Naive thymus-derived CD4-positive, alpha-beta T cell (primary cell): Measurements from ENCODE around the gene ZNF44. TPM values are rescaled to one million over a fixed set of nuclear protein-coding genes. Genes with fewer than 3 reads are reported as not detected.
A peak's percentile ranks its signal among the peaks of the same experiment; 100 is the strongest.

Experiments used
- ATAC-seq: fragments of 150-1000 bp; cut with Tn5 transposase; 2 replicates; pipeline ENCODE4 v1.10.0; 2021; ENCODE audit warnings: mild to moderate bottlenecking, moderate library complexity
- CTCF ChIA-PET: fragments of 350-600 bp; sonication (Branson Sonifier 250); formaldehyde crosslinking; loops from one replicate; lab custom pipeline; 2021; ENCODE audit warnings: antibody characterized with exemption; lab: Charles Lee
- POLR2A ChIA-PET: fragments of 350-600 bp; sonication (Branson Sonifier 250); formaldehyde crosslinking; loops from one replicate; lab custom pipeline; 2021; ENCODE audit warnings: antibody characterized with exemption, inconsistent platforms; lab: Charles Lee
- DNase-seq, 9 donors: peaks; one replicate each; pipeline versions ENCODE4 v3.0.0 to v3.0.0-alpha.2; 2020 to 2022; ENCODE audit warnings: mixed read lengths in 1 of 9
- H3K27ac ChIP-seq: one replicate; pipeline ENCODE4 v1.7.0; 2013; ENCODE audit warnings: mild to moderate bottlenecking, low read depth, low read length, moderate library complexity
- H3K27me3 ChIP-seq, 2 donors: one replicate each; pipeline ENCODE4 v1.7.0; 2013; ENCODE audit warnings: low read length in 2 of 2, mild to moderate bottlenecking in 2 of 2, moderate library complexity in 2 of 2; ENCODE audit not compliant: control insufficient read depth in 2 of 2, insufficient read depth in 2 of 2
- H3K36me3 ChIP-seq, 3 experiments: 1 replicate in 2 of 3; 2 replicates in 1 of 3; pipeline ENCODE4 v1.7.0; 2013; ENCODE audit warnings: low read length in 3 of 3, mild to moderate bottlenecking in 3 of 3, moderate library complexity in 1 of 3; ENCODE audit not compliant: insufficient read depth in 3 of 3, control insufficient read depth in 2 of 3
- H3K4me1 ChIP-seq, 2 donors: one replicate each; pipeline ENCODE4 v1.7.0; 2013; ENCODE audit warnings: low read length in 2 of 2, mild to moderate bottlenecking in 2 of 2, moderate library complexity in 1 of 2; ENCODE audit not compliant: control insufficient read depth in 2 of 2, insufficient read depth in 2 of 2
- H3K4me3 ChIP-seq: 2 replicates; pipeline ENCODE4 v1.7.0; 2013; ENCODE audit warnings: mild to moderate bottlenecking, low read length
- H3K9me3 ChIP-seq, 3 experiments: 1 replicate in 2 of 3; 2 replicates in 1 of 3; pipeline ENCODE4 v1.7.0; 2013; ENCODE audit warnings: low read length in 3 of 3; ENCODE audit not compliant: control insufficient read depth in 2 of 3
- H3K27ac Mint-ChIP-seq, 9 donors: one replicate each; pipeline ENCODE4 v1.8.0; 2020 to 2022; ENCODE audit warnings: mixed read lengths in 9 of 9, mild to moderate bottlenecking in 8 of 9, moderate library complexity in 5 of 9, inconsistent platforms in 2 of 9
- H3K27me3 Mint-ChIP-seq, 5 donors: one replicate each; pipeline ENCODE4 v1.8.0; 2021 to 2022; ENCODE audit warnings: mixed read lengths in 5 of 5, mild to moderate bottlenecking in 1 of 5
- H3K36me3 Mint-ChIP-seq, 5 donors: one replicate each; pipeline ENCODE4 v1.8.0; 2020 to 2022; ENCODE audit warnings: mixed read lengths in 5 of 5, mild to moderate bottlenecking in 3 of 5, inconsistent platforms in 1 of 5
- H3K4me1 Mint-ChIP-seq, 7 donors: one replicate each; pipeline ENCODE4 v1.8.0; 2020 to 2022; ENCODE audit warnings: mixed read lengths in 7 of 7, mild to moderate bottlenecking in 3 of 7, inconsistent platforms in 1 of 7
- H3K4me3 Mint-ChIP-seq, 10 donors: one replicate each; pipeline ENCODE4 v1.8.0; 2020 to 2022; ENCODE audit warnings: mild to moderate bottlenecking in 10 of 10, mixed read lengths in 10 of 10, moderate library complexity in 6 of 10, inconsistent platforms in 2 of 10
- H3K9me3 Mint-ChIP-seq, 11 donors: one replicate each; pipeline ENCODE4 v1.8.0; 2020 to 2022; ENCODE audit warnings: mixed read lengths in 11 of 11, mild to moderate bottlenecking in 4 of 11, inconsistent platforms in 1 of 11, moderate library complexity in 1 of 11
- intact Hi-C, 2 donors: fragments of 100-400 bp; cut with micrococcal nuclease; formaldehyde crosslinking; loops; one replicate each; pipeline ENCODE4 v1.15.1; 2023
- polyA plus RNA-seq, 2 donors: library from polyadenylated mRNA; unstranded; fragments of 300-500 nt; fragmentation: Illumina TruSeq; gene quantifications; one replicate each; pipeline ENCODE4 v1.2.3, GENCODE V29; 2021
- total RNA-seq, 6 experiments: library from RNA in 5 of 6; stranded (reverse) in 5 of 6; gene quantifications; 1 replicate in 5 of 6; 2 replicates in 1 of 6; pipeline ENCODE4 v1.2.3 and lab custom pipeline; 2021 to 2026

ZNF44 gene
- total and polyA plus RNA-seq, 7 experiments from 2014 or later = 16.3 to 67.4 (median 31.3) TPM

DNA sequence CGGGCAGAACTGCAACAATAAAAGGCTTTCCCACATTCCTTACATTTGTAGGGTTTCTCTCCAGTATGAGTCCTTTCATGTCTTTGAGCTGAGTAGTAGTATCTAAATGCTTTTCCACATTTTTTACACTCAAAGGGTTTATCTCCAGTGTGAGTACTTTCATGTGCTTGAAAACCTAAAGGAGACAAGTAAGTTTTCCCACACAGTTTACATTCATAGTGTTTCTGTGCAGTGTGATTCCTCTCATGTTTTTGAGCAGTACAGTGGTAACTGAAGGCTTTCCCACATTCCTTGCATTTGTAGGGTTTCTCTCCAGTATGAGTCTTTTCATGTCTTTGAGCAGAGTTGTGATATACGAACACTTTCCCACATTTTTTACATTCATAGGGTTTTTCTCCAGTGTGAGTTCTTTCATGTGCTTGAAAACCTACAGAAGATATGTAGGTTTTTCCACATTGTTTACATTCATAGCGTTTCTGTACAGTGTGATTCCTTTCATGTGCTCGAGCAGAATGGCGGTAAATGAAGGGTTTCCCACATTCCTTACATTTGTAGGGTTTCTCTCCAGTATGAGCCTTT, 47.0 kb downstream of the ZNF44 start:
- ChIA-PET POLR2A (no interaction called here), CTCF (no interaction called here)
- H3K4me3 ChIP-seq = peak overlapping the region; percentile 1
- no peak for ATAC-seq
- no peaks in the 10 kb centered on the region for H3K27me3 ChIP-seq
- peaks cover 3 to 95% (median 59%) of the 10 kb centered on the region in 11 donors for H3K9me3 Mint-ChIP-seq
- intact Hi-C loops = no loop called here
- peaks cover 23 to 72% (median 68%) of the 10 kb centered on the region in 5 donors for H3K36me3 Mint-ChIP-seq
- peaks cover 0 to 51% (median 19%) of the 10 kb centered on the region in 3 experiments for H3K9me3 ChIP-seq
- no peaks in the 10 kb centered on the region for H3K4me1 ChIP-seq
- H3K4me1 Mint-ChIP-seq = no peaks in the 10 kb centered on the region
- H3K27ac ChIP-seq = no peak overlapping the region
- no peaks in the 10 kb centered on the region for H3K27me3 Mint-ChIP-seq
- H3K36me3 ChIP-seq = peaks cover 0 to 29% (median 10%) of the 10 kb centered on the region in 3 experiments
- peak overlapping the region in 1 of 10 donors; percentile 39 for H3K4me3 Mint-ChIP-seq
- no peak overlapping the region for H3K27ac Mint-ChIP-seq
- DNase-seq = no peak

DNA sequence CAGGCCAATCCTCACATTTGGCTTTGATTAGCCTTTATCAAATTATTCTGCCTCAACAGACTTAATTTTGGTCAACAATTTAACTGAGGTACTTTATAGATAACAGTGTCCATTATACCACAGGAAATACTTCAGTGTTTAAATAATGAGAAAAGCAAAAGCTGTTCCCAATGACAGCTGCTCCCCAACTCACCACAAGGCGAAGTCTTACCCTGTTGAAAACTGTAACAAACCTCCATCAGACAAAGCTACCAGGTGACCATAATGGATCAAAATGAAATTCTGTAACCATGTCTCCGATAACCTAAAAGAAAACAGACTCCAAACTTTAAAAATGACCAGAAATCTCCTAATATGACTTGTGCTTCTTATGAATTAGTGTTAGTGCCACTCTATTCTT, 50.3 kb downstream of the ZNF44 start:
- H3K4me1 Mint-ChIP-seq = peaks cover 0 to 5% (median 0%) of the 10 kb centered on the region in 7 donors
- no peak overlapping the region for H3K27ac Mint-ChIP-seq
- ChIA-PET POLR2A (no interaction called here), CTCF (interaction anchor here (0.5 kb wide), 1 partner anchor 482 kb away, joined by 3 read pairs; no protein-coding TSS in a partner anchor)
- ATAC-seq = no peak
- H3K4me3 Mint-ChIP-seq = no peak overlapping the region
- H3K4me3 ChIP-seq = no peak overlapping the region
- H3K27ac ChIP-seq = no peak overlapping the region
- intact Hi-C loops = loop anchor here in 1 of 2 donors (5.0 kb wide), 1 partner anchor 43 kb away; no protein-coding TSS in a partner anchor
- DNase-seq = no peak
- no peaks in the 10 kb centered on the region for H3K27me3 ChIP-seq
- H3K36me3 ChIP-seq = peaks cover 0 to 29% (median 6%) of the 10 kb centered on the region in 3 experiments
- H3K36me3 Mint-ChIP-seq = peaks cover 17 to 69% (median 66%) of the 10 kb centered on the region in 5 donors
- H3K9me3 Mint-ChIP-seq = peaks cover 6 to 81% (median 51%) of the 10 kb centered on the region in 11 donors
- no peaks in the 10 kb centered on the region for H3K4me1 ChIP-seq
- no peaks in the 10 kb centered on the region for H3K27me3 Mint-ChIP-seq
- H3K9me3 ChIP-seq = peaks cover 0 to 47% (median 19%) of the 10 kb centered on the region in 3 experiments

DNA sequence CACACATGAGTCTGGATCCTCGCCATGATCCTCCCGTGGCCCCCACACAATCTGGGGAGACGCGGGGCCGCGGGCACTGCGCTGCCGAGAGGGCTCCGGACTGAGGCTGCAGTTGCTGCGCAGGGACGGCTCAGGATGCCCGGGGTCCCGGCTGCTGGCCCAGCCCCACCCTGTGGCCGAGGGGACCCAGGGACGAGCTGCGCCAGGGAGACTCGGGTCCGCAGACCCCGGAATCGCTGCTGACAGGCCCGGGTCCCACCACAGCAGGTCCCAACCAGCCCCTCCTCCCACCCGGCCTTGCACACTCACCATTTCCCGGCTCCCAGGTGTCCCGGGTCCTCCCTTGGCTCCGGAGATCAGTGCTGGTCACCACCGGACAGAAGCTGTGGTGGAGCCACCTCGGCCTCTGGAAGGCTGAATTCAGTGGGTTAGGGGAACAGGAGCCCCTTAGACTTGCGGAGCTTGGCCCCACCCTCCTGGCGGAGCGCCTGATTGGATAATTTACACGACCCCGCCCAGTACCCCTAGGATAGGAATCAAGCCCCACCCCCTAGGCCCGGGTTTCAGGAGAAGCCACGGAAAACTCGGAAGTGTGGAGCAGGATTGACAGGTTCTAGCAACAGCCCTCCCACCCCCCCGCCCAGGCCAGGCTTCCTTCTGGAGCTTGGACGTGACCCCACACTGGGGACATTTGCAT, 57.4 kb downstream of the ZNF44 start:
- H3K27me3 Mint-ChIP-seq = no peaks in the 10 kb centered on the region

DNA sequence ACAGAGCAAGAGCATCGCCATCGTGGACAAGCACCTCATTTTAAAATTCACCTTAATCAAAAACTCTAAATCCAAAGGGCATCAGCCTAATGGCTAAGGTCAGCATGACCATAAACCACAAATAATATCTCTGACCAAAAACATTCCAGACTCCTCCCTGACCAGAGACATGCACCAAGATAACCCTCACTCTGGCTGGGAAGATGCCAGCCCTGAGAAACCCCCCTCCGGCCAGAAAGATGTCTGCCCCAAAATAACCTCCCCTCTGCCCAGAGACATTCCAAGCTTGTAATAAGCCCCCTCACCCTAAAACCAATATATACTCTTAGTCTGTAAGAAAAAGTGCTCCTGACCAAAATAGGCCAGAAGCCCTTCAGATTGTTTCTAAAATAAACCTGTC, 61.7 kb downstream of the ZNF44 start:
- ATAC-seq = no peak
- POLR2A ChIA-PET = no interaction called here

More for the DNA sequence above, 57.4 kb downstream of the ZNF44 start:
- Mint-ChIP-seq H3K9me3 (peaks cover 8 to 53% (median 19%) of the 10 kb centered on the region in 11 donors), H3K36me3 (peaks cover 8 to 66% (median 48%) of the 10 kb centered on the region in 5 donors), H3K4me1 (peaks cover 0 to 12% (median 0%) of the 10 kb centered on the region in 7 donors), H3K4me3 (no peak overlapping the region), H3K27ac (no peak overlapping the region)
- Histone ChIP-seq H3K9me3 (peaks cover 0 to 7% (median 0%) of the 10 kb centered on the region in 3 experiments), H3K27me3 (no peaks in the 10 kb centered on the region), H3K36me3 (peaks cover 0 to 18% (median 0%) of the 10 kb centered on the region in 3 experiments), H3K27ac (no peak overlapping the region), H3K4me3 (no peak overlapping the region), H3K4me1 (no peaks in the 10 kb centered on the region)
- ChIA-PET POLR2A (no interaction called here), CTCF (no interaction called here)
- ATAC-seq (no peak), DNase-seq (no peak)
- intact Hi-C loops = no loop called here

DNA sequence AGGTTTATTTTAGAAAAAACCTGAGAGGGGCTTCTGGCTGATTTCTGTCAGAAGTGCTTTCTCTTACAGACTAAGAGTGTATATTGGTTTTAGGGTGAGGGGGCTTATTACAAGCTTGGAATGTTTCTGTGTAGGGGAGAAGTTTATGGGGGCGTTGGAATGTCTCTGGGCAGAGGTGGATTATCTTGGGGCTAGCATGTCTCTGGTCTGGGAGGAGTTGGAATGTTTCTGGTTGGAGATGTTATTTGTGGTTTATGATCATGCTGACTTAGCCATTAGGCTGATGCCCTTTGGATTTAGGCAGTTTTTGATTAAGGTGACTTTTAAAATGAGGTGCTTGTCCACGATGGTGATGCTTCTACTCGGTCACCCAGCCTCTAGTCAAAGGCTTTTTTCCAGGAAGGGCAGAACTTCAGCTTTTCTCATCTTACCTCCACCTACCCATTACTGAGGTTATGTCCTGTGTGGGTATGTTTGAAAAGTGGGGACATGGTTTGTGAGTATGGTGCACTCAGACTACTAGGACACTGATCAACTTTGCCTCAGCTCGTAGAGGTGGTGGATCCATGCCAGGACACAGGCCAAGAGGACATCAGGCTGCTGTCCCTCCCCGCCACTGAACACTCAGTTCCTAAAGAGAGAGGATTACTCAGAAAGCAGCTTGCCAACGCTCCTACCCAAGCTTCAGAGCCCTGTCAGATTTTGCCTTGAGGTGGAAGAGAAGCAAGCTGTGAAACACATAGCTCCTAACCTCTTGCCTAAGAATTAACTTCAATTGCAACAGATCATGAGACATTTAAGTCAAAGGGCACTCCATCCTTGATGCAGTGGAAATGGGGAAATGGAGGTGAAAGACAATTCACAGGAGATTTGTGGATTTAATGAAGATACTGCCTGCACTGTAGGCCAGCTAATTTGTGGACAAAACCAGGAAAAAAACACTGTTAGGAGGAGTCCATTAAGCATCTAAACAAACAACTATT, 63.6 kb downstream of the ZNF44 start:
- Histone ChIP-seq H3K27ac (no peak overlapping the region), H3K36me3 (peaks cover 0 to 21% (median 0%) of the 10 kb centered on the region in 3 experiments), H3K27me3 (no peaks in the 10 kb centered on the region), H3K4me1 (no peaks in the 10 kb centered on the region), H3K9me3 (peaks cover 0 to 4% (median 0%) of the 10 kb centered on the region in 3 experiments), H3K4me3 (no peak overlapping the region)
- Mint-ChIP-seq H3K27ac (peak overlapping the region in 2 of 9 donors; percentile 50 to 61), H3K9me3 (peaks cover 0 to 44% (median 14%) of the 10 kb centered on the region in 11 donors), H3K27me3 (no peaks in the 10 kb centered on the region), H3K4me1 (peaks cover 0 to 16% (median 4%) of the 10 kb centered on the region in 7 donors), H3K36me3 (peaks cover 11 to 75% (median 60%) of the 10 kb centered on the region in 5 donors), H3K4me3 (no peak overlapping the region)
- ATAC-seq (no peak), DNase-seq (no peak)
- POLR2A ChIA-PET = no interaction called here
- CTCF ChIA-PET = no interaction called here
- intact Hi-C loops = no loop called here

More for the DNA sequence above, 61.7 kb downstream of the ZNF44 start:
- H3K9me3 Mint-ChIP-seq = peaks cover 0 to 52% (median 16%) of the 10 kb centered on the region in 11 donors
- H3K27ac ChIP-seq = no peak overlapping the region
- H3K4me1 ChIP-seq = no peaks in the 10 kb centered on the region
- H3K27ac Mint-ChIP-seq = peak overlapping the region in 1 of 9 donors; percentile 54
- peaks cover 9 to 80% (median 64%) of the 10 kb centered on the region in 5 donors for H3K36me3 Mint-ChIP-seq
- no peak overlapping the region for H3K4me3 Mint-ChIP-seq
- H3K4me3 ChIP-seq = no peak overlapping the region
- CTCF ChIA-PET = no interaction called here
- H3K9me3 ChIP-seq = peaks cover 0 to 4% (median 0%) of the 10 kb centered on the region in 3 experiments
- no peaks in the 10 kb centered on the region for H3K27me3 ChIP-seq
- no peaks in the 10 kb centered on the region for H3K27me3 Mint-ChIP-seq
- H3K36me3 ChIP-seq = peaks cover 0 to 29% (median 0%) of the 10 kb centered on the region in 3 experiments
- intact Hi-C loops = no loop called here
- DNase-seq = no peak
- peaks cover 0 to 16% (median 4%) of the 10 kb centered on the region in 7 donors for H3K4me1 Mint-ChIP-seq

DNA sequence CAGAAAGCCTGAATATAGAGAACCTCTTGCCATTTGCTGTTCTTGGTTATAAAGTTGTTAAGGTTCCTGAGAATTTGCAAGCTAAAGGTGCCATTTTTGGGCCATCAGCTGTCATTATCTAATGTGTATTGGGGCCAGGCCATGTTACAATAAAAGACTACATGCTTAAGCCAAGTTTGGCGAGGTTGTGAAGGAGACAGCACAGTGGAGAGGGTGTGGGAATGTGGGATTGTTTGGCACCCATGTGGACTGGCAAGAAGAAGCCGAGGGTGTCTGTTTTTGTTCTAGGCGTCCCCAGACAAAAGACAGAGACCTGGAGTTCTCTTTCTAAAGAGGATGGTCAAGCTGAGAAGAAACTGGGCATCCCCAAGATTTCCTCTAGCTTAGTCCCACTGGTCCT, 64.7 kb downstream of the ZNF44 start:
- intact Hi-C loops = no loop called here

More for the DNA sequence above, 64.7 kb downstream of the ZNF44 start:
- Histone ChIP-seq H3K9me3 (no peaks in the 10 kb centered on the region), H3K4me1 (no peaks in the 10 kb centered on the region), H3K4me3 (no peak overlapping the region), H3K27me3 (no peaks in the 10 kb centered on the region), H3K36me3 (peaks cover 0 to 18% (median 0%) of the 10 kb centered on the region in 3 experiments), H3K27ac (no peak overlapping the region)
- DNase-seq (no peak), ATAC-seq (no peak)
- H3K4me3 Mint-ChIP-seq = no peak overlapping the region
- peaks cover 11 to 74% (median 65%) of the 10 kb centered on the region in 5 donors for H3K36me3 Mint-ChIP-seq
- ChIA-PET CTCF (no interaction called here), POLR2A (no interaction called here)
- peaks cover 0 to 41% (median 12%) of the 10 kb centered on the region in 11 donors for H3K9me3 Mint-ChIP-seq
- H3K4me1 Mint-ChIP-seq = peaks cover 0 to 16% (median 4%) of the 10 kb centered on the region in 7 donors
- no peaks in the 10 kb centered on the region for H3K27me3 Mint-ChIP-seq
- peak overlapping the region in 1 of 9 donors; percentile 61 for H3K27ac Mint-ChIP-seq
